NCI-H2107 treated with DMSO at 0.1 percent for 48 hours (cell line): ENCODE measurements around the gene TTC39A.
"Not testable (repeated sequence)": the region's sequence is repeated elsewhere in the genome, so short reads cannot be mapped to it uniquely, and the experiment has no call there.

Source experiments
- DNase-seq: peaks from one replicate; lab custom pipeline; 2025; ENCODE audit not compliant: unreplicated experiment; lab: John Stamatoyannopoulos, UW

The TTC39A gene

GRCh38 chr1:51340380-51340779 lies 10.0 kb upstream of the TTC39A start:
- DNase-seq, result no peak

GRCh38 chr1:51336711-51337110 lies 6.3 kb upstream of the TTC39A start:
- DNase-seq, result no peak

GRCh38 chr1:51336004-51336403 lies 5.6 kb upstream of the TTC39A start:
- no peak for DNase-seq

GRCh38 chr1:51331206-51332100 lies 1.1 kb upstream of the TTC39A start:
- DNase-seq, result peak; percentile 59

GRCh38 chr1:51329443-51330325 lies 678 bp downstream of the TTC39A start:
- peak; percentile 57 for DNase-seq

- no peak for DNase-seq
Measured at GRCh38 chr1:51328926-51329325, 1.4 kb downstream of the TTC39A start.

- DNase-seq, result no peak
Measured at GRCh38 chr1:51328279-51328678, 2.1 kb downstream of the TTC39A start.

GRCh38 chr1:51327386-51327785 lies 3.0 kb downstream of the TTC39A start:
- no peak for DNase-seq

GRCh38 chr1:51326839-51327238 lies 3.5 kb downstream of the TTC39A start:
- DNase-seq, result no peak

- no peak for DNase-seq
Measured at GRCh38 chr1:51325878-51326755, 4.2 kb downstream of the TTC39A start.

- DNase-seq, result no peak
Measured at GRCh38 chr1:51325391-51325790, 5.0 kb downstream of the TTC39A start.

GRCh38 chr1:51325011-51325385 lies 5.4 kb downstream of the TTC39A start:
- DNase-seq, result not testable (repeated sequence)

- no peak for DNase-seq
Measured at GRCh38 chr1:51324251-51325010, 5.9 kb downstream of the TTC39A start.

GRCh38 chr1:51323778-51324177 lies 6.6 kb downstream of the TTC39A start:
- no peak for DNase-seq

GRCh38 chr1:51322417-51323101 lies 7.8 kb downstream of the TTC39A start:
- no peak for DNase-seq

GRCh38 chr1:51321924-51322280 lies 8.5 kb downstream of the TTC39A start:
- DNase-seq, result no peak

- DNase-seq, result no peak
Measured at GRCh38 chr1:51320967-51321923, 9.1 kb downstream of the TTC39A start.

- no peak for DNase-seq
Measured at GRCh38 chr1:51317798-51318197, 12.6 kb downstream of the TTC39A start.

- DNase-seq, result peak; percentile 69
Measured at GRCh38 chr1:51316846-51317120, 13.6 kb downstream of the TTC39A start.
